ENCODE data around the gene NR1H3. TPM values are rescaled to one million over a fixed set of nuclear protein-coding genes. Genes with fewer than 3 reads are reported as not detected.
A peak's percentile ranks its signal among the peaks of the same experiment; 100 is the strongest.

Gene NR1H3
- total RNA-seq, 6 experiments from 2014 or later = 5.4 to 11.2 (median 9.2) TPM

- H3K36me3 Mint-ChIP-seq (ENCODE audit: low read depth) = peaks cover 21% of the 10 kb centered on the region
- H3K4me1 Mint-ChIP-seq (ENCODE audit: low read depth) = peaks cover 37% of the 10 kb centered on the region
- no peak for TF ChIP-seq CTCF (IDR thresholded peaks at IDR 0.05)
- peaks cover 3% of the 10 kb centered on the region for H3K27me3 Mint-ChIP-seq (ENCODE audit: insufficient read depth)
- H3K27ac Mint-ChIP-seq = no peak overlapping the region
- no peak overlapping the region for H3K4me3 Mint-ChIP-seq
- DNase-seq = no peak
- H3K9me3 Mint-ChIP-seq = no peaks in the 10 kb centered on the region
Observed at GRCh38 chr11:47244448-47245350, 13.1 kb upstream of the NR1H3 start.

- TF ChIP-seq CTCF (IDR thresholded peaks at IDR 0.05) = no peak
- Mint-ChIP-seq H3K27ac (no peak overlapping the region), H3K4me3 (no peak overlapping the region), H3K9me3 (no peaks in the 10 kb centered on the region), H3K4me1 (ENCODE audit: low read depth) (peaks cover 37% of the 10 kb centered on the region), H3K27me3 (ENCODE audit: insufficient read depth) (peaks cover 3% of the 10 kb centered on the region), H3K36me3 (ENCODE audit: low read depth) (peaks cover 14% of the 10 kb centered on the region)
- DNase-seq = no peak
Observed at GRCh38 chr11:47245611-47246357, 12.0 kb upstream of the NR1H3 start.

GRCh38 chr11:47247502-47247901 lies 10.3 kb upstream of the NR1H3 start:
- Mint-ChIP-seq H3K9me3 (no peaks in the 10 kb centered on the region), H3K27ac (no peak overlapping the region), H3K27me3 (ENCODE audit: insufficient read depth) (no peaks in the 10 kb centered on the region; the same call in 1 of the 2 replicates), H3K4me3 (peak overlapping the region; percentile 96), H3K4me1 (ENCODE audit: low read depth) (peaks cover 23% of the 10 kb centered on the region), H3K36me3 (ENCODE audit: low read depth) (no peaks in the 10 kb centered on the region)
- TF ChIP-seq CTCF (IDR thresholded peaks at IDR 0.05) = no peak
- DNase-seq = no peak

- Mint-ChIP-seq H3K27me3 (ENCODE audit: insufficient read depth) (no peaks in the 10 kb centered on the region; the same call in 1 of the 2 replicates), H3K9me3 (no peaks in the 10 kb centered on the region), H3K4me1 (ENCODE audit: low read depth) (peaks cover 15% of the 10 kb centered on the region; the same call in 1 of the 2 replicates), H3K27ac (peak overlapping the region; percentile 94), H3K36me3 (ENCODE audit: low read depth) (no peaks in the 10 kb centered on the region), H3K4me3 (peak overlapping the region; percentile 96)
- no peak for TF ChIP-seq CTCF (IDR thresholded peaks at IDR 0.05)
- peak; percentile 32 for DNase-seq
Observed at GRCh38 chr11:47248304-47248663, 9.5 kb upstream of the NR1H3 start.

- H3K9me3 Mint-ChIP-seq = no peaks in the 10 kb centered on the region
- H3K36me3 Mint-ChIP-seq (ENCODE audit: low read depth) = no peaks in the 10 kb centered on the region
- peak; percentile 23; the same call in 1 of the 2 replicates for TF ChIP-seq CTCF (IDR thresholded peaks at IDR 0.05)
- DNase-seq = peak; percentile 83
- peak within 1 kb of the TSS; percentile 94 for H3K27ac Mint-ChIP-seq
- H3K4me1 Mint-ChIP-seq (ENCODE audit: low read depth) = peaks cover 14% of the 10 kb centered on the region
- H3K27me3 Mint-ChIP-seq (ENCODE audit: insufficient read depth) = no peaks in the 10 kb centered on the region
- peak within 1 kb of the TSS; percentile 96 for H3K4me3 Mint-ChIP-seq
Observed at GRCh38 chr11:47248664-47249377, 9.0 kb upstream of the NR1H3 start, which contains the start of gene ACP2. ACP2 (minus strand) TSS chr11:47248814; CDS start chr11:47248789, 25 bp downstream.

Data from HFFc6 (cell line).